ENCODE results near the gene FNDC10.

FNDC10 gene

GRCh38 chr1:1603671-1604373 is 3.9 kb upstream of the FNDC10 start:
- H3K9me3 Mint-ChIP-seq, result no peaks in the 10 kb centered on the region
- H3K27ac Mint-ChIP-seq, result no peak overlapping the region
- TF ChIP-seq CTCF (IDR thresholded peaks at IDR 0.05; ENCODE audit: unreplicated experiment in 3 of 3), result no peak
- no peaks in the 10 kb centered on the region for H3K36me3 Mint-ChIP-seq (ENCODE audit: low read depth)
- H3K4me1 Mint-ChIP-seq, result no peaks in the 10 kb centered on the region
- H3K4me3 Mint-ChIP-seq, result no peak overlapping the region
- H3K27me3 Mint-ChIP-seq (ENCODE audit: low read depth), result peaks cover 35% of the 10 kb centered on the region

GRCh38 chr1:1602968-1603506 is 3.1 kb upstream of the FNDC10 start:
- H3K27me3 Mint-ChIP-seq (ENCODE audit: low read depth), result peaks cover 42% of the 10 kb centered on the region
- peak overlapping the region in 1 of 3 experiments; percentile 31 for H3K4me3 Mint-ChIP-seq
- no peaks in the 10 kb centered on the region for H3K9me3 Mint-ChIP-seq
- H3K36me3 Mint-ChIP-seq (ENCODE audit: low read depth), result no peaks in the 10 kb centered on the region
- H3K4me1 Mint-ChIP-seq, result no peaks in the 10 kb centered on the region
- TF ChIP-seq CTCF (IDR thresholded peaks at IDR 0.05; ENCODE audit: unreplicated experiment in 3 of 3), result no peak
- H3K27ac Mint-ChIP-seq, result no peak overlapping the region

GRCh38 chr1:1602304-1602967 is 2.5 kb upstream of the FNDC10 start:
- H3K4me3 Mint-ChIP-seq, result peak overlapping the region in 1 of 3 experiments; percentile 31

DNA sequence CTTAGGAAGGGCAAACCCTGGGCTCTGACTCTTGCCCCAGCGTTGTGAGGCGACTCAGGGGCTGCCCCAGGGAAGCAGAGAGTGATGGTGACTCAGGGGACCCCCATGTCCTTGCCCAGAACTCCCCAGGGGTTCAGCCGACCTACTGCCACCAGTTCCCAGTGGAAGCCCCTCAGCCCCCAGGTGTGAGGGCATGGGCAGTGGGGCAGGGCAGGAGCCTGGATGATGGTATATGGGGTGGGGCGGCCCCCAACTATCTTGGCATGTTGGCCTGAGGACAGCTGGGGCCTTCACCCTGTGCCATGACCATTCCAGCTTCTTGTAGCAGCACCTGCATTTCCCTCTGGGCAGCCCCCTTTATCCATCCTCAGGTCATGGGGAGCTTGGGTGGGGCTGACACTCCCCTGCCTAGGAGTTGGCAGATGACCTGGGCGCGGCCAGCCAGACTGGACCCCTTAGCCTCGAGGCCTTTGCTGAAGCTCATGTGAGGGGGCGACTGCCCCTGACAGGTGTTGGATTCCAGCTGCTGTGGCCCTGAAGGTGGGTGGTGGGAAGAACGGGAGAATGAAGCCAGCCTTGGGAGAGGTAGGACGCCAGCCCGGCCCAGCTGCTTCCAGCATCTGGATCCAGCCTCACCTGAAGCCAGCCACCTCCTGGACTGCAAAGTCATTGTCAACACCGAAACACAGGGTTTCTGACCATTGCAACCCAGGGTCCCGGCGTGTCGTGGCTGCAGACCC is 1.8 kb upstream of the FNDC10 start:
- Mint-ChIP-seq H3K4me3 (no peak overlapping the region), H3K27me3 (ENCODE audit: low read depth) (peaks cover 48% of the 10 kb centered on the region), H3K36me3 (ENCODE audit: low read depth) (no peaks in the 10 kb centered on the region), H3K27ac (no peak overlapping the region), H3K4me1 (no peaks in the 10 kb centered on the region), H3K9me3 (no peaks in the 10 kb centered on the region)
- no peak for TF ChIP-seq CTCF (IDR thresholded peaks at IDR 0.05; ENCODE audit: unreplicated experiment in 3 of 3)

More at GRCh38 chr1:1602304-1602967, 2.5 kb upstream of the FNDC10 start:
- Mint-ChIP-seq H3K27me3 (ENCODE audit: low read depth) (peaks cover 48% of the 10 kb centered on the region), H3K36me3 (ENCODE audit: low read depth) (no peaks in the 10 kb centered on the region), H3K4me1 (no peaks in the 10 kb centered on the region), H3K9me3 (no peaks in the 10 kb centered on the region), H3K27ac (no peak overlapping the region)
- no peak for TF ChIP-seq CTCF (IDR thresholded peaks at IDR 0.05; ENCODE audit: unreplicated experiment in 3 of 3)

- no peak for TF ChIP-seq CTCF (IDR thresholded peaks at IDR 0.05; ENCODE audit: unreplicated experiment in 3 of 3)
- H3K4me3 Mint-ChIP-seq, result peak overlapping the region; percentile 62 to 71 (median 67)
- H3K4me1 Mint-ChIP-seq, result no peaks in the 10 kb centered on the region
- H3K36me3 Mint-ChIP-seq (ENCODE audit: low read depth), result no peaks in the 10 kb centered on the region
- no peak overlapping the region for H3K27ac Mint-ChIP-seq
- peaks cover 48% of the 10 kb centered on the region for H3K27me3 Mint-ChIP-seq (ENCODE audit: low read depth)
- no peaks in the 10 kb centered on the region for H3K9me3 Mint-ChIP-seq
These were observed 1.1 kb upstream of the FNDC10 start for GRCh38 chr1:1600861-1601563.

All from nephron (organoid).